ENCODE results near the gene ZNF784.

DNA sequence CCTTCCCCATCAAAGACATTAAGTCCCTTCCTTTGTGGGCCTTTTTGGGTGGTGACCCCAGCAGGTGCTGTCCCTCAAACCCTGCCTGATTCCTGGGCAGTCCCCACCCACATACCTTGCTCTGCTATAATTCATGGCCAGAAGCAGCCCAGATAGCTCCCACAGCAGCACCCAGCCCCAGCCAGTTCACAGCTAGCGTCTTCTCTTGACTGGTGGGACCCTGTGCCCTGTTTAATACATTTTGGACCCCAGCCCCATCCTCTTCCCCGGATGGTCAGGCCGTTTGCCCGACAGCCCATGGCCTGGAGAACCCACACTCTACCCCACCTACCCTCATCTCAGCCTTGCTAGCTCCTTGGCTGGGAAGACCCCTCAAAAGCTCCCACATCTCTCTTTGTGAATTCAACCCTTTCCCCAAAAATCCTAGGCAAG, 25.8 kb upstream of the ZNF784 start:
- TF ChIP-seq, protein P1, sequence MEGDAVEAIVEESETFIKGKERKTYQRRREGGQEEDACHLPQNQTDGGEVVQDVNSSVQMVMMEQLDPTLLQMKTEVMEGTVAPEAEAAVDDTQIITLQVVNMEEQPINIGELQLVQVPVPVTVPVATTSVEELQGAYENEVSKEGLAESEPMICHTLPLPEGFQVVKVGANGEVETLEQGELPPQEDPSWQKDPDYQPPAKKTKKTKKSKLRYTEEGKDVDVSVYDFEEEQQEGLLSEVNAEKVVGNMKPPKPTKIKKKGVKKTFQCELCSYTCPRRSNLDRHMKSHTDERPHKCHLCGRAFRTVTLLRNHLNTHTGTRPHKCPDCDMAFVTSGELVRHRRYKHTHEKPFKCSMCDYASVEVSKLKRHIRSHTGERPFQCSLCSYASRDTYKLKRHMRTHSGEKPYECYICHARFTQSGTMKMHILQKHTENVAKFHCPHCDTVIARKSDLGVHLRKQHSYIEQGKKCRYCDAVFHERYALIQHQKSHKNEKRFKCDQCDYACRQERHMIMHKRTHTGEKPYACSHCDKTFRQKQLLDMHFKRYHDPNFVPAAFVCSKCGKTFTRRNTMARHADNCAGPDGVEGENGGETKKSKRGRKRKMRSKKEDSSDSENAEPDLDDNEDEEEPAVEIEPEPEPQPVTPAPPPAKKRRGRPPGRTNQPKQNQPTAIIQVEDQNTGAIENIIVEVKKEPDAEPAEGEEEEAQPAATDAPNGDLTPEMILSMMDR (IDR thresholded peaks at IDR 0.05; ENCODE audit: poor library complexity), result no peak
- no peak for TF ChIP-seq EZH2phosphoT487 (IDR thresholded peaks at IDR 0.05; ENCODE audit: low read depth, severe bottlenecking, unreplicated experiment)
